ENCODE results near the gene NALCN.

- TF ChIP-seq CTCF (conservative IDR thresholded peaks at IDR 0.05 in 1 of 2, IDR thresholded peaks at IDR 0.05 in 1 of 2; ENCODE audit: extremely low read depth in 1 of 2, insufficient read depth in 1 of 2, low read depth in 1 of 2, low read length in 2 of 2) (no peak), EZH2 (IDR thresholded peaks at IDR 0.05; ENCODE audit: borderline replicate concordance, low read length) (no peak)
Observed at GRCh38 chr13:101307181-101307701, 109.1 kb downstream of the NALCN start.

All from mammary epithelial cell (primary cell).